Measurements from ENCODE around the gene SORBS1.

Gene SORBS1

GRCh38 chr10:95500097-95500496 lies 61.1 kb downstream of the SORBS1 start:
- no peaks in the 10 kb centered on the region for H3K27me3 ChIP-seq (ENCODE audit: insufficient read depth, poor library complexity, severe bottlenecking)
- no peaks in the 10 kb centered on the region for H3K9me3 ChIP-seq (ENCODE audit: severe bottlenecking)
- H3K4me3 ChIP-seq (ENCODE audit: severe bottlenecking) = no peak overlapping the region
- no peak for ATAC-seq (ENCODE audit: low read depth)
- TF ChIP-seq CTCF (IDR thresholded peaks at IDR 0.05; ENCODE audit: poor library complexity, severe bottlenecking) = no peak
- no peak for DNase-seq (ENCODE audit: low spot score)
- H3K27ac ChIP-seq (ENCODE audit: poor library complexity, severe bottlenecking) = no peak overlapping the region
- H3K36me3 ChIP-seq (ENCODE audit: low read depth) = no peaks in the 10 kb centered on the region
- no peaks in the 10 kb centered on the region for H3K4me1 ChIP-seq (ENCODE audit: insufficient read depth, poor library complexity, severe bottlenecking)

GRCh38 chr10:95499482-95499989 lies 61.6 kb downstream of the SORBS1 start:
- H3K36me3 ChIP-seq (ENCODE audit: low read depth) = no peaks in the 10 kb centered on the region
- no peak overlapping the region for H3K4me3 ChIP-seq (ENCODE audit: severe bottlenecking)
- DNase-seq (ENCODE audit: low spot score) (no peak), ATAC-seq (ENCODE audit: low read depth) (no peak)
- H3K4me1 ChIP-seq (ENCODE audit: insufficient read depth, poor library complexity, severe bottlenecking) = no peaks in the 10 kb centered on the region
- TF ChIP-seq CTCF (IDR thresholded peaks at IDR 0.05; ENCODE audit: poor library complexity, severe bottlenecking) = no peak
- no peaks in the 10 kb centered on the region for H3K9me3 ChIP-seq (ENCODE audit: severe bottlenecking)
- no peaks in the 10 kb centered on the region for H3K27me3 ChIP-seq (ENCODE audit: insufficient read depth, poor library complexity, severe bottlenecking)
- no peak overlapping the region for H3K27ac ChIP-seq (ENCODE audit: poor library complexity, severe bottlenecking)

GRCh38 chr10:95496951-95497350 lies 64.2 kb downstream of the SORBS1 start:
- no peaks in the 10 kb centered on the region for H3K4me1 ChIP-seq (ENCODE audit: insufficient read depth, poor library complexity, severe bottlenecking)
- H3K27me3 ChIP-seq (ENCODE audit: insufficient read depth, poor library complexity, severe bottlenecking) = no peaks in the 10 kb centered on the region
- DNase-seq (ENCODE audit: low spot score) = no peak
- no peaks in the 10 kb centered on the region for H3K9me3 ChIP-seq (ENCODE audit: severe bottlenecking)
- no peaks in the 10 kb centered on the region for H3K36me3 ChIP-seq (ENCODE audit: low read depth)
- no peak for ATAC-seq (ENCODE audit: low read depth)
- TF ChIP-seq CTCF (IDR thresholded peaks at IDR 0.05; ENCODE audit: poor library complexity, severe bottlenecking) = no peak
- no peak overlapping the region for H3K4me3 ChIP-seq (ENCODE audit: severe bottlenecking)
- no peak overlapping the region for H3K27ac ChIP-seq (ENCODE audit: poor library complexity, severe bottlenecking)

- ATAC-seq (ENCODE audit: low read depth) (no peak), DNase-seq (ENCODE audit: low spot score) (no peak)
- Histone ChIP-seq H3K27ac (ENCODE audit: poor library complexity, severe bottlenecking) (no peak overlapping the region), H3K4me3 (ENCODE audit: severe bottlenecking) (no peak overlapping the region), H3K9me3 (ENCODE audit: severe bottlenecking) (no peaks in the 10 kb centered on the region), H3K27me3 (ENCODE audit: insufficient read depth, poor library complexity, severe bottlenecking) (no peaks in the 10 kb centered on the region), H3K4me1 (ENCODE audit: insufficient read depth, poor library complexity, severe bottlenecking) (no peaks in the 10 kb centered on the region), H3K36me3 (ENCODE audit: low read depth) (no peaks in the 10 kb centered on the region)
- no peak for TF ChIP-seq CTCF (IDR thresholded peaks at IDR 0.05; ENCODE audit: poor library complexity, severe bottlenecking)
These were observed 64.8 kb downstream of the SORBS1 start for GRCh38 chr10:95496246-95496911.

GRCh38 chr10:95493862-95494261 lies 67.3 kb downstream of the SORBS1 start:
- H3K4me1 ChIP-seq (ENCODE audit: insufficient read depth, poor library complexity, severe bottlenecking) = no peaks in the 10 kb centered on the region
- no peaks in the 10 kb centered on the region for H3K9me3 ChIP-seq (ENCODE audit: severe bottlenecking)
- DNase-seq (ENCODE audit: low spot score) (no peak), ATAC-seq (ENCODE audit: low read depth) (no peak)
- TF ChIP-seq CTCF (IDR thresholded peaks at IDR 0.05; ENCODE audit: poor library complexity, severe bottlenecking) = no peak
- H3K4me3 ChIP-seq (ENCODE audit: severe bottlenecking) = no peak overlapping the region
- H3K27ac ChIP-seq (ENCODE audit: poor library complexity, severe bottlenecking) = no peak overlapping the region
- no peaks in the 10 kb centered on the region for H3K27me3 ChIP-seq (ENCODE audit: insufficient read depth, poor library complexity, severe bottlenecking)
- H3K36me3 ChIP-seq (ENCODE audit: low read depth) = no peaks in the 10 kb centered on the region

All from RWPE2 (cell line).